Stimulated activated CD8-positive, alpha-beta memory T cell treated with anti-CD3 and anti-CD28 coated beads, Interleukin-15, amount 100 ng/mL, for 4 hours (primary cell): ENCODE measurements around the gene CNOT2.

ENCODE experiments used
- DNase-seq, 2 donors: peaks; one replicate each; pipeline ENCODE4 v3.0.0-alpha.2; 2020; ENCODE audit warnings: low read depth in 2 of 2

CNOT2 gene

GRCh38 chr12:70251661-70252060 is 8.4 kb downstream of the CNOT2 start:
- DNase-seq = no peak

DNA sequence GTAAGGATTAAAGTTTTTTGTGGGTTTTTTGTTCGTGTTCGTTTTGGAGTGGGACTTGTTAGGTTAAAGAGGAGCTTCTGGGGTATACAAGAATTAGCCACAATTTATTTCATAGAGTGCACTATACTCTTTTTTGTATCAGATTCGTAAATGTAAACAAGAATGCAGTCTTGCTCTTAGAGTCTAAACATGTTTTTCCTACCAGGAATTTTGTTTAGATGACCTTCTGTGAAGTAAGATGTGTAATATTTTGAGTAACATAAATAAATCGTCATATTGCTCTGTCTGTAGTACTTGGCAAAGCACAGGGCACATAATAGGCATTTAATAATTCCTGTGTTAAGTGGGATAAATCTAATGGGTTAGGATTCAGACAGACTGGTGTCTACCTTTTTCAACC is 9.6 kb downstream of the CNOT2 start:
- no peak for DNase-seq

- DNase-seq = no peak
Measured at GRCh38 chr12:70254225-70254624, 11.0 kb downstream of the CNOT2 start.

DNA sequence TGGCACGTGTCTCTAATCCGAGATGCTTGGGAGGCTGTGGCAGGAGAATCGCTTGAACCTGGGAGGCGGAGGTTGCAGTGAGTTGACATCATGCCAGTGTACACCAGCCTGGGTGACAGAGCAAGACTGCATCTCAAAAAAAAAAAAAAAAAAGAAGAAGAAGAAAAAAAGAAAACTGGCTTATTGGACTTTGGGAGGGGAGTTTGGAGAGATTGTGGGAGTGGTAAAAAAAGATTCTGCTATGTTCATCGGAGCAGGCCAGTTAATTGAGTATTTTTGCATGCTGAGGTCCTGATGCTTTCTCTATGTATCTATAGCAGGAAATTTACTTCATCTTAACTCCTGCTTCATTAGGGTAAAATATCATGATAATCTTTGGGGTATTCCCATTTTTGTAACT is 11.6 kb downstream of the CNOT2 start:
- DNase-seq = no peak

DNA sequence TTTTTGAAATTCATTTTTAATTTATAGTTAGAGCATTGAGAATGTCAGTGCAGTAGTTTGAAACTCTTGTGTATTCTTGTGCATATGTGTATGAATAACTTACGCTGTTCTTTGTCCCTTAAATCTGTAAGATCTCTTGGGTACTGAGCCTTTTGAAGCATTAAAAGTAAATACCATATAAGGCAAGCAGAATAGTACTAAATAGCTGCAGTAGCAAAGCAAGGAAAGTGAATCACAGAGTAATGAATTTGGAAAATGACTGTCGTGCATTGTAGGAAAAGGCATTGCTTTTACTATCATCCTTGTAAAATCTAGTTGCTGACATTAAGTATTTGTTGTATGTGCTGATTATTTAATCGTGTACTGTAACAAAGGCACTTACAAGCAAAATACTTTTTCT is 12.1 kb downstream of the CNOT2 start:
- no peak for DNase-seq

DNA sequence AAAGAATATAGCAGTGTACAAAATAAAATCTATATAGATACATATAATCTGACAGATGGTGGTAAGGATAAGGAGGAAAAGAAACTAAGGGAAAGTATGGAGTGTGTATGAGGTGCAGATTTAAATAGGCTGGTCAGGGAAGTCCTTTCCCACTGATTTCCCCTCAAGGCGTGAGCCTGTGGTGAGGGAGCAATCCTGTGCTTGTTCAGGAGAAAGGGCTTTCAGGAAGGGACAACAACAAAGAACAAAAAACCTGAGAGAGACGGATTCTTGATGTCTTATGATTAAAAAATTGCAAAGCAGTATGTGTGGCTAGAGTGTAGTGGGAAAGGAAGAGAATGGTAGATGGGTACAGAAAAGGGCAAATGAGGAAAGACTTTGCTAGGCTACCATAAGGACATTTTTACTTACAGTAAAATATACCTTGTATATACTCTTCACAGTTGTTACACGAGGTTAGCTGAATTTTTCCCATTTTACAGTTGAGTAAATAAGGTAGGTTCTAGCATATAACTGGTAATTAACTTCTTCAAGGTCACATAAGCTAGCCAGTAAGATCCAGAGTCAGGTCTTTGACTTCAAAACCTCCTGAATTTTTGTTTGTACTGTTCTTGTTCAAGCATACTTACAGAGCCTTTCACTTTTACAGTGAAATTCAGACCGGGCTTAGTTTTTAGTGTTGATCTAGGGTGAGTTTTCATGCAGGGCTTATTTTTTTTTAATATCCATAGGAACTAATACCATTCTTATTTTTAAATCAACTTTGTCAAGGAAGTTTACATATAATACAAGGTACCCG is 15.6 kb downstream of the CNOT2 start:
- DNase-seq = no peak

DNA sequence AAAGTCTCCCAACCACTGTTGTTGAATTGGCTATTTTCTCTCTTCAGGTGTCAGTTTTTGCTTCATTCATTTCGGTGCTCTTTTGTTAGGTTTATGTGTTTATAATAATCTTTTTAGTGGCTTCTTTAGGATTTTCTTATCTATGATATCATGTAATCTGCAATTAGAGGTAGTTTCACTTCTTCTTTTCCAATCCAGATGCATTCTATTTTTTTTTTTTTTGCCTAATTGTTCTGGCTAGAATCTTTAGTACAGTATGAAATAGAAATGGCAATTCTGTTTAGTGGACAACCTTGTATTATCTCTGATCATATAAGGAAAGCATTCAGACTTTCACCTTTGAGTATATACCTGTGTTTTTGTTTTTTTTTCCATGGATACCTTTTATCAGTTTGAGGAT is 17.4 kb downstream of the CNOT2 start:
- no peak for DNase-seq

DNA sequence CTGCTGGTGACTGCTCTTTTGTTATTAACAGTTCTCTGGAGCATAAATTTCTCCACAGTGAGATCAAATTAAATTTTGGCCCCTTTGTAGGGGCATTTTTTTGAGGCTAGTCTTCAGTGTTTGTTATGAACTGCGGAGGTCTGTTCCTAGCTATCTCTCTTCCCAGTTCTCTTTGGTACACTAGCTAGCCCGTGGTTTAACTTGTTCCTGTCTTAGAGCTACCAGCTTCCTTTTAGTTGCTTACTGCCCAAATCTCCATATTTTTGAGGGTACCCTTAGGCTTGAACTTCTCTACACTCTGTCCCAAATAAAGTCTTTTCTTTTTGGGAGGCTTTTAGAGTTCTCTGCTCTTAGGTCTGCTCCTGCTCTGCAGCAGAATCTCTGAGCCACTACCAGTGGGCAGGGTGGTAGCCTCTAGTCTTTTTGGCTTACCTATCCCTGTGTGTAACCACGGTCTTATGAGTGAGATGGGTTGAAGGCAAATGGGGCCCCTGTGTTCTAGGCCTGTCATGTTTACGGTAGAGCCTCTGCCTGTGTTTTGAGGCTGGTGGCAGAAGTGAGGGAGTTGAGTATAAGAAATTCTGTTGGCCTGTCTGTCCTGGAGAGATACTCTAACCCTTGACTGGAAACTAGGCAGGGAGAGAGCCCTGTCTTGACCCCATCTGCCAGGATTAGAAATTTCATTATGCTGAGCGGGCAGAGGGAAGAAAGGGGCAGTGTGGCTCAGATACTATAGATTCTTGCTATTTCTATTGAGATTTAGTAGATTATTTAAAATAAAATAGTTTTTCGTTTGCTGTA is 21.0 kb downstream of the CNOT2 start:
- DNase-seq = no peak

DNA sequence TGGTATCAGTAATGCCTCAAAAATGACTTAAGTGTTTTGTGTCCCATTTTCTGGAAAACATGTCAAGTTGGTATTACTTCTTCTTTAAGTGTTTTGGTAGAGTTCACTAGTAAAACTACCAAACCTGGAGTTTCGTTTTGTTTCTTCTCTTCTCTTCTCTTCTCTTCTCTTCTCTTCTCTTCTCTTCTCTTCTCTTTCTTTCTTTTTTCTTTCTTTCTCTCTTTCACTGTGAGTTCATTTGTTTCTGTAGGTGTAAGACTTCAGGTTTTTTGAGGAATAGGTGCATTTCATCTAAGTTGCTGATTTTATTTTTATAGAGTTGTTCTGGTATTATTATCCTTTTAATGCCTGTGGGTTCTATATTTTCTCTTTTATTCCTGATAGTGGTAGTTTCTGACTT is 21.9 kb downstream of the CNOT2 start:
- DNase-seq = no peak

- DNase-seq = no peak
Measured at GRCh38 chr12:70267550-70267949, 24.3 kb downstream of the CNOT2 start.

GRCh38 chr12:70268972-70269371 is 25.7 kb downstream of the CNOT2 start:
- DNase-seq = no peak

- DNase-seq = no peak
Measured at GRCh38 chr12:70270108-70270507, 26.9 kb downstream of the CNOT2 start.

- DNase-seq = no peak
Measured at GRCh38 chr12:70271025-70271424, 27.8 kb downstream of the CNOT2 start.

DNA sequence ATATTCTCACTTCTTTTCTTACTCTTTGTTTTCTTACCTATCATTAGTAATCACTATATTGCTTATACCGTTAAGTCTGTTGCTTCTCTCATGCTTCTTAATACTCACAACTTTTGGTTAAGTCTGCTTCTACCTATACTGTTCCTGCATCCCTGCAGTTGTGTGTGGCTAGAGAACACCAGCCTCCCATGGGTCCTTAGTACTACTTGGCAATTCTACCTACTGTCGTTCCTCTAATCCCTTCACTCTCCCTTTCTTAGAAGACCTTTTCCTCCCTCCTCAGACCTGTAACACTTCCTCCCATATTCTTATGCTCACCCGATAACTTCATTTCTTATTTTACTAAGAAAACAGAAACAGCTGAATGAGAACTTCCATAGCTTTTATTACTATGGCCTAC is 29.3 kb downstream of the CNOT2 start:
- no peak for DNase-seq

GRCh38 chr12:70275045-70275444 is 31.8 kb downstream of the CNOT2 start:
- DNase-seq = no peak

DNA sequence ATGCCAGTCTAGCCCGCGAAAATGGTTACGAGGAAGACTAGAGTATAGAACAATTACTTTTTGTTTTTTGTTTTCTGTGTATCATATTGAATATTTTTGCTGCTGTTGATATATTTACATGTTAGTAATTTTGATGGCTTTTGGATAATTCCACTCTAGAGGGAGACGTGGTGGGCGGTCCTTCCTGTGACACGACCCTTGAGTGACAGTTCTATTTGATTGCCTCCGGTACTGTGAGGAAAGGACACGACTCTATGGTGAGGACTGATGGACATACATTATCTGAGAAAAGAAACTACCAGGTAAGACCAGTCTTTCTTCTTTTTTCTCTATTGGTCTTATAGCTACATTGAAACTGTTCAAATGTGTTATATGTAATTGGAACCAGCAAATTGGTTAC is 34.7 kb downstream of the CNOT2 start:
- DNase-seq = no peak

DNA sequence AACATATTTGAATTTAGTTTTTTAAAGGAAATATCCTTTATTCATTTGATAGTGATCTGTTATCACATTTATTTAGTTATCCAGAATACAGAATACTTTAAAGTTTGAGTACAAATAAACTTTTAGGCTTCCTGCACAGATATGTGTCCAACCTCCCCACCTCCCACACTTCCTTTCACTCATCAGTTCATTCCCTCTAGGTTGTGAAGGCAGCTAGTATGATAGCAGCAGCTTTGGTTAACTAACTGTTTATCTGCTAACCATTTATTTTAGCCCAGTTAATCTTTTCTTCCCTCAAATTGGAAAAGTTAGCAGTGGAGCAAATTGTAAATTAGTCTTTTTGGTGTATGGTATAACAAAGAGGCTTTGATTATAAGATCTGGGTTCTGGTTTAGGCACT is 35.7 kb downstream of the CNOT2 start:
- DNase-seq = no peak

GRCh38 chr12:70283232-70283631 is 40.0 kb downstream of the CNOT2 start:
- no peak for DNase-seq

DNA sequence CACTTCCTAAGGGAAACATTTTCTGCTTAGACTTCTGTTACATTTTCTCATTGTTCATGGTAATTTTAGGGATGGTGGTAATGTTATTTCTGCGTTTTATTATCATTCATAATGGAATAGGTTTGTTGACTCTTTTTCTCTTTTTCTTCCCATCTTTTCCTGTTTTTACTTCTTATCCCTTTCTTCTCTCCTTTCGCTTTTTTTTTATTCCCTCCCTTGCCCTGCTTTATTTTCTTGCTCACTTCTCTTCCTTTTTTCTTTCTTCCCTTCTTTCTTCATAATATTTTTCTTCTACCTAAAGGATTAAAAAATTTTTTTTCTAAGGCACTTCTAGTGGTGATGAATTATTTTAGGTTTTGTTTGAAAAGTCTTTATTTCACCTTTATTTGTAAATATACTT is 45.6 kb downstream of the CNOT2 start:
- DNase-seq = no peak

DNA sequence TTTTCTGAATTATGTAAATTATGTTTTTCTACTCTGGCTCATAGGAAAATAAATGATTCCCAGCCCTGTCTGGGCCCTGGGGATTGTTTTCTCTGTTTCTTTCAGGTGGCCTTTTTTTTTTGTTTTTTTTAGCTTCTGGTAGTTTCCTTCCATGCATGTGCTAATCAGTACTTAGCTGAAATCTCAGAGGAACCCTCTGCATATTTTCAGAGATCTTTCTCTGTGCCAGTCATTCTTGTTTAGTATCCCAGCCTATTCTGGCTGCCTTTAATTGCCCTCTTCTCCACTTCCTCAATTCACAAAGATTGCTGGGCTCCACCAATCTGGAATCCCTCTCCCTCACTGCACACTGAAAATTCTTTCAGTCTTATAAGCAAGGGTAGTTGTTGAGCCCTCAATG is 46.9 kb downstream of the CNOT2 start:
- DNase-seq = no peak

GRCh38 chr12:70292017-70292776 is 49.0 kb downstream of the CNOT2 start:
- DNase-seq = no peak
